GM12878 (cell line): Measurements from ENCODE around the gene CMSS1. TPM values are rescaled to one million over a fixed set of nuclear protein-coding genes. Genes with fewer than 3 reads are reported as not detected.

Experiments
- ATAC-seq: fragments of 200-7000 bp; cut with Tn5 transposase; 3 replicates; pipeline ENCODE4 v1.9.1; 2020; ENCODE audit warnings: mild to moderate bottlenecking, moderate library complexity
- BruUV-seq: library from RNA; stranded (reverse); fragments of 400-500 nt; replicated peaks from 2 replicates; lab custom pipeline; 2021; lab: Mats Ljungman, UMichigan
- CTCF ChIA-PET: fragments of 300-600 bp; sonication (Branson Sonifier 250); formaldehyde crosslinking; extraction: SDS; loops from one replicate; lab custom pipeline; 2021; ENCODE audit warnings: inconsistent platforms; lab: Yijun Ruan, JAX
- POLR2A ChIA-PET: fragments of 350-600 bp; formaldehyde crosslinking; extraction: SDS; loops from one replicate; lab custom pipeline; 2021; ENCODE audit warnings: inconsistent platforms; lab: Charles Lee
- RAD21 ChIA-PET: fragments of 300-600 bp; sonication (Branson Sonifier 250); formaldehyde crosslinking; loops from one replicate; lab custom pipeline; 2023; ENCODE audit warnings: antibody characterized with exemption; ENCODE audit not compliant: unreplicated experiment; lab: Charles Lee
- SMC1A ChIA-PET: fragments of 300-600 bp; sonication (Branson Sonifier 250); formaldehyde crosslinking; loops from one replicate; lab custom pipeline; 2023; ENCODE audit not compliant: unreplicated experiment, uncharacterized antibody; lab: Charles Lee
- DNase-seq: peaks from one replicate; pipeline ENCODE4 v3.0.0-alpha.2; 2011; ENCODE audit warnings: low read depth, low spot score
- FAIRE-seq: peaks from 3 replicates; lab custom pipeline; 2011; peaks lifted over from hg19 to GRCh38; lab: Jason Lieb, UNC
- H2AFZ ChIP-seq: 2 replicates; pipeline ENCODE4 v1.6.0; 2011; ENCODE audit warnings: low read depth, low read length, control low read depth; ENCODE audit not compliant: control insufficient read depth
- H3K27ac ChIP-seq: 2 replicates; pipeline ENCODE4 v1.5.1; 2011; ENCODE audit warnings: control low read depth; ENCODE audit not compliant: control insufficient read depth, insufficient read depth
- H3K27me3 ChIP-seq, 2 experiments: replicated peaks in 1 of 2; 2 replicates each; pipeline versions ENCODE4 v1.6.0 to v1.6.1; 2011; ENCODE audit warnings: low read length in 1 of 2; ENCODE audit not compliant: control insufficient read depth in 2 of 2, insufficient read depth in 2 of 2
- H3K36me3 ChIP-seq, 2 experiments: 2 replicates each; pipeline ENCODE4 v1.5.1; 2011; ENCODE audit warnings: low read length in 1 of 2; ENCODE audit not compliant: control insufficient read depth in 2 of 2, insufficient read depth in 2 of 2
- H3K4me1 ChIP-seq: 2 replicates; pipeline ENCODE4 v1.6.1; 2011; ENCODE audit warnings: mild to moderate bottlenecking, low read length, moderate library complexity, mixed read lengths; ENCODE audit not compliant: control insufficient read depth, insufficient read depth
- H3K4me2 ChIP-seq: 2 replicates; pipeline ENCODE4 v1.6.0; 2011; ENCODE audit warnings: control low read depth; ENCODE audit not compliant: control insufficient read depth, insufficient read depth
- H3K4me3 ChIP-seq: fragments of 200-600 bp; sonication (generic); 2 replicates; pipeline ENCODE4 v1.5.1; 2016
- H3K79me2 ChIP-seq: 2 replicates; pipeline ENCODE4 v1.6.0; 2011; ENCODE audit warnings: low read length; ENCODE audit not compliant: control insufficient read depth, insufficient read depth
- H3K9ac ChIP-seq: 2 replicates; pipeline ENCODE4 v1.8.0; 2011; ENCODE audit warnings: low read length, control low read depth, mixed read lengths; ENCODE audit not compliant: control insufficient read depth, insufficient read depth
- H3K9me3 ChIP-seq: replicated peaks from 3 replicates; pipeline ENCODE4 v1.5.1; 2011; ENCODE audit warnings: mild to moderate bottlenecking, low read length; ENCODE audit not compliant: control insufficient read depth, insufficient read depth
- H4K20me1 ChIP-seq: 2 replicates; pipeline ENCODE4 v1.6.0; 2011; ENCODE audit not compliant: control insufficient read depth, insufficient read depth
- GATAD2B ChIP-seq: fragments of 450-650 bp; conservative IDR thresholded peaks from 2 replicates; pipeline ENCODE4 v1.6.1; 2017; ENCODE audit warnings: low read depth, mild to moderate bottlenecking, moderate library complexity
- HDAC6 ChIP-seq: fragments of 200-600 bp; sonication (generic); IDR thresholded peaks from one replicate; pipeline ENCODE4 v1.8.0; 2017; ENCODE audit warnings: antibody characterized with exemption; ENCODE audit not compliant: unreplicated experiment
- KAT2A ChIP-seq: conservative IDR thresholded peaks from 2 replicates; pipeline ENCODE4 v1.6.1; 2011; ENCODE audit warnings: low read depth, low read length; ENCODE audit not compliant: control insufficient read depth
- NBN ChIP-seq: fragments of 450-650 bp; IDR thresholded peaks from 2 replicates; pipeline ENCODE4 v1.6.1; 2016
- NFIC ChIP-seq: IDR thresholded peaks from 2 replicates; pipeline ENCODE4 v1.6.1; 2012; ENCODE audit warnings: low read depth, mild to moderate bottlenecking, inconsistent platforms, low read length, moderate library complexity
- RAD21 ChIP-seq: IDR thresholded peaks from 2 replicates; pipeline ENCODE4 v1.6.1; 2011; ENCODE audit warnings: mild to moderate bottlenecking, low read depth, low read length, moderate library complexity; ENCODE audit not compliant: insufficient read depth
- SIN3A ChIP-seq: IDR thresholded peaks from 2 replicates; pipeline ENCODE4 v1.6.1; 2012; ENCODE audit warnings: low read depth, low read length, improper control_type of control experiment
- SREBF2 ChIP-seq: IDR thresholded peaks from 2 replicates; pipeline ENCODE4 v1.6.1; 2012; ENCODE audit warnings: mild to moderate bottlenecking, low read length
- ZBED1 ChIP-seq: IDR thresholded peaks from 2 replicates; pipeline ENCODE4 v1.6.1; 2016; ENCODE audit warnings: borderline replicate concordance
- ZNF274 ChIP-seq: IDR thresholded peaks from one replicate; pipeline ENCODE4 v1.8.0; 2011; ENCODE audit not compliant: insufficient read length, insufficient read depth
- ZNF622 ChIP-seq: fragments of 450-650 bp; IDR thresholded peaks from 2 replicates; pipeline ENCODE4 v1.6.1; 2017; ENCODE audit warnings: mild to moderate bottlenecking, inconsistent platforms
- WGBS: methylation state at CpG from one replicate; pipeline ENCODE4 v1.1.6; 2016; ENCODE audit warnings: low lambda C conversion rate; ENCODE audit not compliant: insufficient replicate concordance, insufficient coverage; ENCODE audit errors: missing lambda C conversion rate; 5-methylcytosine and 5-hydroxymethylcytosine counted together
- in situ Hi-C: fragments of 300-500 bp; cut with MboI; formaldehyde crosslinking; loops from 9 replicates; pipeline ENCODE4 v1.14.3; 2018; ENCODE audit warnings: mixed read lengths
- intact Hi-C: fragments of 100-400 bp; cut with micrococcal nuclease; formaldehyde crosslinking; loops from one replicate; pipeline ENCODE4 v1.14.2; 2022; ENCODE audit not compliant: unreplicated experiment
- polyA plus RNA-seq, 11 experiments: library from polyadenylated mRNA; depleted of rRNA in 4 of 11; unstranded in 6 of 11; stranded (reverse) in 5 of 11; fragments of >200 nt; fragmentation: Nextera tagmentation in 4 of 11; fragmentation: Illumina TruSeq in 1 of 11; extraction: Ambion mirVana in 4 of 11; extraction: Trizol in 1 of 11; gene quantifications; 1 replicate in 1 of 11; 2 replicates in 10 of 11; pipeline versions ENCODE4 v1.2.1 to v1.2.3, GENCODE V29; 2011 to 2016; ENCODE audit warnings: inconsistent platforms in 2 of 11, missing spikeins in 2 of 11, low read depth in 1 of 11
- total RNA-seq, 4 experiments: library from RNA; depleted of rRNA in 3 of 4; stranded (reverse); fragments of >200 nt in 3 of 4; fragmentation: Illumina TruSeq in 1 of 4; extraction: Trizol in 1 of 4; gene quantifications; 2 replicates each; pipeline versions ENCODE4 v1.2.1 to v1.2.3, GENCODE V29; 2013 to 2021
- TF ChIP-seq, protein P1 (sequence below): fragments of 450-650 bp; IDR thresholded peaks from 2 replicates; pipeline ENCODE4 v1.6.1; 2017; ENCODE audit warnings: mild to moderate bottlenecking, moderate library complexity
- TF ChIP-seq, protein P2 (sequence below): IDR thresholded peaks from 2 replicates; pipeline ENCODE4 v1.6.1; 2012; ENCODE audit warnings: low read depth, low read length, improper control_type of control experiment
- TF ChIP-seq, protein P3 (sequence below), 3 experiments: IDR thresholded peaks in 2 of 3; conservative IDR thresholded peaks in 1 of 3; 2 replicates each; pipeline ENCODE4 v1.5.1; 2011; ENCODE audit warnings: low read depth in 3 of 3, low read length in 3 of 3, mild to moderate bottlenecking in 3 of 3, control low read depth in 2 of 3, moderate library complexity in 2 of 3, inconsistent platforms in 1 of 3, mixed read lengths in 1 of 3; ENCODE audit not compliant: control insufficient read depth in 2 of 3, insufficient read depth in 1 of 3; ENCODE audit errors: extremely low read depth in 1 of 3
- TF ChIP-seq, protein P4 (sequence below): IDR thresholded peaks from 2 replicates; pipeline ENCODE4 v1.6.1; 2011; ENCODE audit warnings: low read depth, low read length, improper control_type of control experiment, borderline replicate concordance

CMSS1 gene
- total and polyA plus RNA-seq, 10 of the 15 experiments (the other 5 are each of a cell fraction or from before 2014, with no cell fraction given): 31.0 to 118 (median 70.1) TPM

DNA sequence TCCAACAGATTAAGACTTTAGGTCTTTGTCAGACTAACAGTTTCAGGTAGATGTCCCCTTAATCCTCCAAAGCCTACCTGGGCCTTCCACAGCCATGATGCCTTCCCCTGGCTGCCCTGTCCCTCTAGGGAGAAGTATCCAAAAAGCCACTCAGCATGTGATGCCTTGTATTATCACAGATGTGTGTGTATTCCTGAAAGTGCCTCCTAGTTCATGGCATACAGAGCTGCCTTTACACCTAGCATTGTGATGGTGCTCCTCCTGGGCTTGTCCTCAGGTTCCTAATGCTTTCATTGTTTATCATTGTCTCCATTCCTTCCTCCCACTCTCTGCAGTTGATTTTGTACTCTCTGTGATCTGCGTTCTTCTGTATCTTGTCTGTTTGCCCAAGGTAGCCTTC is 43.6 kb downstream of the CMSS1 start:
- Histone ChIP-seq H3K4me2 (no peak overlapping the region), H3K36me3 (no peaks in the 10 kb centered on the region), H3K9ac (no peak overlapping the region), H3K9me3 (no peaks in the 10 kb centered on the region; the same call in 2 of the 3 replicates), H3K79me2 (no peaks in the 10 kb centered on the region; the same call in 1 of the 2 replicates), H3K4me1 (peaks cover 9% of the 10 kb centered on the region), H2AFZ (no peak overlapping the region), H3K27me3 (no peaks in the 10 kb centered on the region), H3K4me3 (no peak overlapping the region), H4K20me1 (no peaks in the 10 kb centered on the region), H3K27ac (no peak overlapping the region)
- ATAC-seq (no peak), FAIRE-seq (no peak), DNase-seq (no peak)
- POLR2A ChIA-PET: no interaction called here
- intact Hi-C loops: no loop called here
- CTCF ChIA-PET: interaction anchor here (1.7 kb wide), 1 partner anchor 17 kb away, joined by 4 read pairs; no protein-coding TSS in a partner anchor
- SMC1A ChIA-PET: interaction anchor here (2.4 kb wide), 1 partner anchor 10 kb away, joined by 13 read pairs; no protein-coding TSS in a partner anchor
- WGBS: 100% methylated on average over 1 of the region's 1 CpG
- in situ Hi-C loops: no loop called here
- RAD21 ChIA-PET: interaction anchor here (1.4 kb wide), 1 partner anchor 30 kb away, joined by 5 read pairs; no protein-coding TSS in a partner anchor
- no TSS peak for BruUV-seq
- TF ChIP-seq KAT2A: no peak
- TF ChIP-seq HDAC6: no peak
- TF ChIP-seq ZNF274: no peak
- no peak for TF ChIP-seq ZNF622
- TF ChIP-seq GATAD2B: no peak
- no peak for TF ChIP-seq SREBF2
- TF ChIP-seq, protein P1, sequence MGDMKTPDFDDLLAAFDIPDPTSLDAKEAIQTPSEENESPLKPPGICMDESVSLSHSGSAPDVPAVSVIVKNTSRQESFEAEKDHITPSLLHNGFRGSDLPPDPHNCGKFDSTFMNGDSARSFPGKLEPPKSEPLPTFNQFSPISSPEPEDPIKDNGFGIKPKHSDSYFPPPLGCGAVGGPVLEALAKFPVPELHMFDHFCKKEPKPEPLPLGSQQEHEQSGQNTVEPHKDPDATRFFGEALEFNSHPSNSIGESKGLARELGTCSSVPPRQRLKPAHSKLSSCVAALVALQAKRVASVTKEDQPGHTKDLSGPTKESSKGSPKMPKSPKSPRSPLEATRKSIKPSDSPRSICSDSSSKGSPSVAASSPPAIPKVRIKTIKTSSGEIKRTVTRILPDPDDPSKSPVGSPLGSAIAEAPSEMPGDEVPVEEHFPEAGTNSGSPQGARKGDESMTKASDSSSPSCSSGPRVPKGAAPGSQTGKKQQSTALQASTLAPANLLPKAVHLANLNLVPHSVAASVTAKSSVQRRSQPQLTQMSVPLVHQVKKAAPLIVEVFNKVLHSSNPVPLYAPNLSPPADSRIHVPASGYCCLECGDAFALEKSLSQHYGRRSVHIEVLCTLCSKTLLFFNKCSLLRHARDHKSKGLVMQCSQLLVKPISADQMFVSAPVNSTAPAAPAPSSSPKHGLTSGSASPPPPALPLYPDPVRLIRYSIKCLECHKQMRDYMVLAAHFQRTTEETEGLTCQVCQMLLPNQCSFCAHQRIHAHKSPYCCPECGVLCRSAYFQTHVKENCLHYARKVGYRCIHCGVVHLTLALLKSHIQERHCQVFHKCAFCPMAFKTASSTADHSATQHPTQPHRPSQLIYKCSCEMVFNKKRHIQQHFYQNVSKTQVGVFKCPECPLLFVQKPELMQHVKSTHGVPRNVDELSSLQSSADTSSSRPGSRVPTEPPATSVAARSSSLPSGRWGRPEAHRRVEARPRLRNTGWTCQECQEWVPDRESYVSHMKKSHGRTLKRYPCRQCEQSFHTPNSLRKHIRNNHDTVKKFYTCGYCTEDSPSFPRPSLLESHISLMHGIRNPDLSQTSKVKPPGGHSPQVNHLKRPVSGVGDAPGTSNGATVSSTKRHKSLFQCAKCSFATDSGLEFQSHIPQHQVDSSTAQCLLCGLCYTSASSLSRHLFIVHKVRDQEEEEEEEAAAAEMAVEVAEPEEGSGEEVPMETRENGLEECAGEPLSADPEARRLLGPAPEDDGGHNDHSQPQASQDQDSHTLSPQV: no peak
- TF ChIP-seq, protein P2, sequence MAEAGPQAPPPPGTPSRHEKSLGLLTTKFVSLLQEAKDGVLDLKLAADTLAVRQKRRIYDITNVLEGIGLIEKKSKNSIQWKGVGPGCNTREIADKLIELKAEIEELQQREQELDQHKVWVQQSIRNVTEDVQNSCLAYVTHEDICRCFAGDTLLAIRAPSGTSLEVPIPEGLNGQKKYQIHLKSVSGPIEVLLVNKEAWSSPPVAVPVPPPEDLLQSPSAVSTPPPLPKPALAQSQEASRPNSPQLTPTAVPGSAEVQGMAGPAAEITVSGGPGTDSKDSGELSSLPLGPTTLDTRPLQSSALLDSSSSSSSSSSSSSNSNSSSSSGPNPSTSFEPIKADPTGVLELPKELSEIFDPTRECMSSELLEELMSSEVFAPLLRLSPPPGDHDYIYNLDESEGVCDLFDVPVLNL: no peak
- TF ChIP-seq NBN: no peak
- TF ChIP-seq, protein P3, sequence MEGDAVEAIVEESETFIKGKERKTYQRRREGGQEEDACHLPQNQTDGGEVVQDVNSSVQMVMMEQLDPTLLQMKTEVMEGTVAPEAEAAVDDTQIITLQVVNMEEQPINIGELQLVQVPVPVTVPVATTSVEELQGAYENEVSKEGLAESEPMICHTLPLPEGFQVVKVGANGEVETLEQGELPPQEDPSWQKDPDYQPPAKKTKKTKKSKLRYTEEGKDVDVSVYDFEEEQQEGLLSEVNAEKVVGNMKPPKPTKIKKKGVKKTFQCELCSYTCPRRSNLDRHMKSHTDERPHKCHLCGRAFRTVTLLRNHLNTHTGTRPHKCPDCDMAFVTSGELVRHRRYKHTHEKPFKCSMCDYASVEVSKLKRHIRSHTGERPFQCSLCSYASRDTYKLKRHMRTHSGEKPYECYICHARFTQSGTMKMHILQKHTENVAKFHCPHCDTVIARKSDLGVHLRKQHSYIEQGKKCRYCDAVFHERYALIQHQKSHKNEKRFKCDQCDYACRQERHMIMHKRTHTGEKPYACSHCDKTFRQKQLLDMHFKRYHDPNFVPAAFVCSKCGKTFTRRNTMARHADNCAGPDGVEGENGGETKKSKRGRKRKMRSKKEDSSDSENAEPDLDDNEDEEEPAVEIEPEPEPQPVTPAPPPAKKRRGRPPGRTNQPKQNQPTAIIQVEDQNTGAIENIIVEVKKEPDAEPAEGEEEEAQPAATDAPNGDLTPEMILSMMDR (IDR thresholded peaks at IDR 0.05 in 2 of 3, conservative IDR thresholded peaks at IDR 0.05 in 1 of 3; ENCODE audit: control insufficient read depth in 2 of 3, extremely low read depth in 1 of 3, insufficient read depth in 1 of 3, low read depth in 3 of 3, low read length in 3 of 3): no peak
- TF ChIP-seq NFIC: no peak
- no peak for TF ChIP-seq RAD21
- TF ChIP-seq, protein P4, sequence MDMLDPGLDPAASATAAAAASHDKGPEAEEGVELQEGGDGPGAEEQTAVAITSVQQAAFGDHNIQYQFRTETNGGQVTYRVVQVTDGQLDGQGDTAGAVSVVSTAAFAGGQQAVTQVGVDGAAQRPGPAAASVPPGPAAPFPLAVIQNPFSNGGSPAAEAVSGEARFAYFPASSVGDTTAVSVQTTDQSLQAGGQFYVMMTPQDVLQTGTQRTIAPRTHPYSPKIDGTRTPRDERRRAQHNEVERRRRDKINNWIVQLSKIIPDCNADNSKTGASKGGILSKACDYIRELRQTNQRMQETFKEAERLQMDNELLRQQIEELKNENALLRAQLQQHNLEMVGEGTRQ: no peak
- no peak for TF ChIP-seq ZBED1
- no peak for TF ChIP-seq SIN3A
